Measurements from ENCODE around the gene CENPM.

Gene CENPM

DNA sequence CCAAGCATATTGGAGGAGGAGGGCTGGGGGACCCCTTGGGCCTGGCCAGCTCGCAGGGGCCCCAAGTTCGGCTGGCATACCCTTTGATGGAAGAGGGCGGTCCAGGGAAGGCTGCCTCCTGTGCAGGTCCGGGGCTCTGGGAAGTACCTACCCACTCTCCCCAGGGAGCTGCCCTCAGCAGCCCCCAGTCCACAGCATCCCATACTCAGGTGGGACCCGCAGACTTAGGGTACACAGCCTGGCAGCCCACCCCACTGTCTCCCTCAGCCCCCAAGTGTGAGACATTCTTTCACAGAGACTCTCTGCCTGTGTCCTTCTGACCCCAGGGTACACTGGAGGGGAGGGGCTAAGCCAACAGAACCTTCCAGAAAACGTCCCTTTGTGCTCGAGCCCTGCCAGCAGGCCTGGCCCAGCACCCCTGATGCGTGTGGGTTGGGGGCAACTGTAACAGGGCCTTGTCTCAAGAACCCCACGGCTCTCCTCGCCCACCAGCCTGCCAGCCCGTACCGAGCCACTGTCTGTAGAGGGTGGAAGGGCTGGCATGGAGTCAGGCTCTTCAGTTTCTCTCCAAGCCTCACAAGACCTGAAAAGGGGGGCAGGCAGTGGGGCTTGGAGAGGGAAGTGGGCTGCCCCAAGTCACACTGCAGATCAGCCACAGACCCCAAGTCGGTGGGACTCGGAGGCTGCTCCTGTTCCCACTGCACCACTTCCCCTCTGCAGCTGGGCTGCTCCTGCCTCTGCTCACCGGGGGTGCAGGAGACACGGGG, 13.4 kb downstream of the CENPM start:
- peaks cover 81% of the 10 kb centered on the region for H3K4me1 ChIP-seq (ENCODE audit: insufficient read depth, low read length, severe bottlenecking)
- no peak overlapping the region for H3K4me3 ChIP-seq (ENCODE audit: low read depth, low read length, poor library complexity, severe bottlenecking)
- no peaks in the 10 kb centered on the region for H4K20me1 ChIP-seq (ENCODE audit: insufficient read depth, low read length)
- TF ChIP-seq CTCF (IDR thresholded peaks at IDR 0.05; ENCODE audit: low read length) (no peak), EZH2 (IDR thresholded peaks at IDR 0.05; ENCODE audit: borderline replicate concordance, low read length) (no peak)
- H3K9ac ChIP-seq (ENCODE audit: low read length): no peak overlapping the region; the same call in 1 of the 2 replicates
- peaks cover 8% of the 10 kb centered on the region; the same call in 1 of the 2 replicates for H3F3A ChIP-seq (ENCODE audit: insufficient read depth, low read length)
- H3K9me3 ChIP-seq (ENCODE audit: low read length): no peaks in the 10 kb centered on the region
- H3K9me2 ChIP-seq (ENCODE audit: low read depth, low read length): no peaks in the 10 kb centered on the region
- H3K79me2 ChIP-seq (ENCODE audit: insufficient read depth, low read length): no peaks in the 10 kb centered on the region
- no peaks in the 10 kb centered on the region for H3K27me3 ChIP-seq (ENCODE audit: insufficient read depth, low read length)
- H2AFZ ChIP-seq (ENCODE audit: low read length): no peak overlapping the region
- peak overlapping the region; percentile 96 for H3K27ac ChIP-seq (ENCODE audit: low read depth, low read length, poor library complexity, severe bottlenecking)
- peaks cover 13% of the 10 kb centered on the region; the same call in 1 of the 2 replicates for H3K36me3 ChIP-seq (ENCODE audit: insufficient read depth, low read length)
- H3K4me2 ChIP-seq (ENCODE audit: low read length): peak overlapping the region; percentile 1; the same call in 1 of the 2 replicates

DNA sequence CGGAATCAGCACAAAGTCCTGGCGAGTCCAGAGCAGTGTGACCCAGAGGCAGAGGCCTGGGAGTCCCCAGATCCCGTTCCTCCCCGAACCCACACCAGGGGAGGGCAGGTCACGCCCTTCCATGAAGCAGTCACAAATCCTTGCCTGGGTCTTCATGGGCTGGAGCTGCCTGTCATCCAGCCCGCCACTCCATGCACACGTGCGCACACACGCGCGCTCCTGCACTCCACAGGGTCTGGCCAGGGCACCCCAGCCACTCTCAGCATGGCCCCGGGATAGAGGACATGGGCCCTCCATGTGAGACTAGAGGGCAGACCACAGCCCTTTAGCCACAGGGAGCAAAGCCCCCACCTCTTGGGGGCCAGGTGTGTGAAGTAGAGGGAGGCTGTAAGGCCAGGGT, 14.6 kb downstream of the CENPM start:
- peaks cover 68% of the 10 kb centered on the region for H3K4me1 ChIP-seq (ENCODE audit: insufficient read depth, low read length, severe bottlenecking)

GRCh38 chr22:41931701-41932269, 15.2 kb downstream of the CENPM start:
- Histone ChIP-seq H3K27me3 (ENCODE audit: insufficient read depth, low read length) (peaks cover 5% of the 10 kb centered on the region; the same call in 1 of the 2 replicates), H3K4me1 (ENCODE audit: insufficient read depth, low read length, severe bottlenecking) (peaks cover 67% of the 10 kb centered on the region), H3K4me2 (ENCODE audit: low read length) (peak overlapping the region; percentile 8; the same call in 1 of the 2 replicates), H3K4me3 (ENCODE audit: low read depth, low read length, poor library complexity, severe bottlenecking) (no peak overlapping the region), H3K36me3 (ENCODE audit: insufficient read depth, low read length) (peaks cover 5% of the 10 kb centered on the region; the same call in 1 of the 2 replicates), H4K20me1 (ENCODE audit: insufficient read depth, low read length) (no peaks in the 10 kb centered on the region), H3K9ac (ENCODE audit: low read length) (peak overlapping the region; percentile 10; the same call in 1 of the 2 replicates), H3K27ac (ENCODE audit: low read depth, low read length, poor library complexity, severe bottlenecking) (peak overlapping the region; percentile 64), H3K79me2 (ENCODE audit: insufficient read depth, low read length) (no peaks in the 10 kb centered on the region), H3F3A (ENCODE audit: insufficient read depth, low read length) (no peaks in the 10 kb centered on the region), H3K9me3 (ENCODE audit: low read length) (no peaks in the 10 kb centered on the region), H3K9me2 (ENCODE audit: low read depth, low read length) (no peaks in the 10 kb centered on the region), H2AFZ (ENCODE audit: low read length) (no peak overlapping the region)
- TF ChIP-seq EZH2 (IDR thresholded peaks at IDR 0.05; ENCODE audit: borderline replicate concordance, low read length) (no peak), CTCF (IDR thresholded peaks at IDR 0.05; ENCODE audit: low read length) (0 out of 2 replicates have a peak, but pooled peaks have one; percentile 7)

More for the DNA sequence above, 14.6 kb downstream of the CENPM start:
- TF ChIP-seq EZH2 (IDR thresholded peaks at IDR 0.05; ENCODE audit: borderline replicate concordance, low read length) (no peak), CTCF (IDR thresholded peaks at IDR 0.05; ENCODE audit: low read length) (no peak)
- no peak overlapping the region for H2AFZ ChIP-seq (ENCODE audit: low read length)
- no peaks in the 10 kb centered on the region for H3K27me3 ChIP-seq (ENCODE audit: insufficient read depth, low read length)
- H3K79me2 ChIP-seq (ENCODE audit: insufficient read depth, low read length): no peaks in the 10 kb centered on the region
- no peak overlapping the region; the same call in 1 of the 2 replicates for H3K9ac ChIP-seq (ENCODE audit: low read length)
- H4K20me1 ChIP-seq (ENCODE audit: insufficient read depth, low read length): no peaks in the 10 kb centered on the region
- peak overlapping the region; percentile 8; the same call in 1 of the 2 replicates for H3K4me2 ChIP-seq (ENCODE audit: low read length)
- peaks cover 5% of the 10 kb centered on the region; the same call in 1 of the 2 replicates for H3K36me3 ChIP-seq (ENCODE audit: insufficient read depth, low read length)
- H3K9me3 ChIP-seq (ENCODE audit: low read length): no peaks in the 10 kb centered on the region
- H3K27ac ChIP-seq (ENCODE audit: low read depth, low read length, poor library complexity, severe bottlenecking): peak overlapping the region; percentile 64
- H3K9me2 ChIP-seq (ENCODE audit: low read depth, low read length): no peaks in the 10 kb centered on the region
- H3K4me3 ChIP-seq (ENCODE audit: low read depth, low read length, poor library complexity, severe bottlenecking): no peak overlapping the region
- H3F3A ChIP-seq (ENCODE audit: insufficient read depth, low read length): peaks cover 5% of the 10 kb centered on the region; the same call in 1 of the 2 replicates
